Measurements from ENCODE around the gene UPK2.

DNA sequence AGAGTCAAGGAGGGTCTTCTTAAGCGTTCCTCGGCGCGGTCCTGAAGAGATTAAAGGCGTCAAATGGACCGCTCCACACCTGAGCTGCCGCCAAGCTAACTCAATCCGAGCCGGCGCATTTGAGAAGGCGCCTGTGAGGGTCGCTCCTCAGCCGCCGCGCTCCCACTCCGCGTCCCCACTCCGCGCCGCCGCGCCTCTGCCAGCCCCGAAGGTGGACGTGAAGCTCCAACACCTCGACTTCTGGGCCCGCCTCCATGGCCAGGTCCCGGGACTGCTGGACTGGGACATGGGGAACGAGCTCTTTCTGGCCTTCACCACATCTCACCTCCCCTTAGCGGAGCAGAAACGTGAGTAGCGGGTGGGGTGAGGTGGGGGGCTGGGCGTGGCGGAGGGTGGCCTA is 15.5 kb downstream of the UPK2 start, which contains the start of gene FOXR1:
- TF ChIP-seq, protein P1, sequence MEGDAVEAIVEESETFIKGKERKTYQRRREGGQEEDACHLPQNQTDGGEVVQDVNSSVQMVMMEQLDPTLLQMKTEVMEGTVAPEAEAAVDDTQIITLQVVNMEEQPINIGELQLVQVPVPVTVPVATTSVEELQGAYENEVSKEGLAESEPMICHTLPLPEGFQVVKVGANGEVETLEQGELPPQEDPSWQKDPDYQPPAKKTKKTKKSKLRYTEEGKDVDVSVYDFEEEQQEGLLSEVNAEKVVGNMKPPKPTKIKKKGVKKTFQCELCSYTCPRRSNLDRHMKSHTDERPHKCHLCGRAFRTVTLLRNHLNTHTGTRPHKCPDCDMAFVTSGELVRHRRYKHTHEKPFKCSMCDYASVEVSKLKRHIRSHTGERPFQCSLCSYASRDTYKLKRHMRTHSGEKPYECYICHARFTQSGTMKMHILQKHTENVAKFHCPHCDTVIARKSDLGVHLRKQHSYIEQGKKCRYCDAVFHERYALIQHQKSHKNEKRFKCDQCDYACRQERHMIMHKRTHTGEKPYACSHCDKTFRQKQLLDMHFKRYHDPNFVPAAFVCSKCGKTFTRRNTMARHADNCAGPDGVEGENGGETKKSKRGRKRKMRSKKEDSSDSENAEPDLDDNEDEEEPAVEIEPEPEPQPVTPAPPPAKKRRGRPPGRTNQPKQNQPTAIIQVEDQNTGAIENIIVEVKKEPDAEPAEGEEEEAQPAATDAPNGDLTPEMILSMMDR (IDR thresholded peaks at IDR 0.05; ENCODE audit: borderline replicate concordance, extremely low read depth, low read length, poor library complexity, severe bottlenecking) = no peak
- TF ChIP-seq EZH2 (IDR thresholded peaks at IDR 0.05; ENCODE audit: borderline replicate concordance, low read depth, low read length, severe bottlenecking) = no peak
